ENCODE measurements around the gene CLSTN2. TPM values are rescaled to one million over a fixed set of nuclear protein-coding genes. Genes with fewer than 3 reads are reported as not detected.

Gene CLSTN2
- total and polyA plus RNA-seq, 2 of the 4 experiments (the other 2 are of a cell fraction): under 0.01 to 0.07 TPM

DNA sequence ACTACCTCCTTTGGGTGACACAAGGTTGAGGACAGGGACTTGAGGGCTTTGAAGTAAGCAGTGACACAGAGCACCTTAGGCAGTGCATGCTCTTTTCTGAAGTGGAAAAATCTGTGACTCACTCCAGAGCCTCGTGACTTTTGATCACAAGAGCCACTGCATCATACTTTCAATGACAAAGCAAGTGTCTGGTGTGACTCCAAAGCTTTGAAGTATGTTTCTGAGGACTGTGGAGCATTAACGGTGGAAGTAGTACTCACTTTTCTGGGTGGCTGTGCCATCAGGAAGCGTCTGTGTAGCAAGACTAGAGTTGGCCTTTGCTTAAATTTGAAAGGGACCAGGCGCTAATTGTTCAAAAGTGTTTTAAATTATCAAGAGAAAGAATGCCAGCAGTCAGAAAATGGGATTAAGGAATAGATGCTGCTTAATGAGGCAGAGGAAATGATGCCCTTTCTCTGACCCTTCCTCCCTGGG, 532.2 kb downstream of the CLSTN2 start:
- no peak overlapping the region for H3K27ac ChIP-seq (ENCODE audit: insufficient read depth, low read length)
- H3K9me1 ChIP-seq (ENCODE audit: insufficient read depth, low read length): no peaks in the 10 kb centered on the region
- no peak overlapping the region for H3K4ac ChIP-seq (ENCODE audit: low read depth, low read length)
- H2AK5ac ChIP-seq (ENCODE audit: low read depth, low read length): no peak overlapping the region
- H3K27me3 ChIP-seq (ENCODE audit: control insufficient read depth, insufficient read depth, low read length): no peaks in the 10 kb centered on the region
- no TSS peak for BruUV-seq (replicated peaks)
- in situ Hi-C loops (cut with MboI; ENCODE audit: low sequenced_read_pairs) (no loop called here), dilution Hi-C loops (cut with HindIII; ENCODE audit: low sequenced_read_pairs, unreplicated experiment) (no loop called here), intact Hi-C loops (cut with micrococcal nuclease) (no loop called here)
- no peak overlapping the region for H2BK20ac ChIP-seq (ENCODE audit: low read depth, low read length)
- H2BK15ac ChIP-seq (ENCODE audit: low read depth, low read length): no peak overlapping the region
- no peak overlapping the region for H3K14ac ChIP-seq (replicated peaks; ENCODE audit: low read depth, low read length)
- no peak overlapping the region for H4K91ac ChIP-seq (ENCODE audit: insufficient read depth, low read depth, low read length)
- ATAC-seq (ENCODE audit: low read depth) (no peak), DNase-seq (no peak)
- no peak overlapping the region for H2BK5ac ChIP-seq (ENCODE audit: low read depth, low read length, poor library complexity, severe bottlenecking)
- no peaks in the 10 kb centered on the region for H4K20me1 ChIP-seq (ENCODE audit: insufficient read depth, low read length)
- TF ChIP-seq NFE2L2 (IDR thresholded peaks at IDR 0.05; ENCODE audit: low read depth, low read length) (no peak), CEBPB (IDR thresholded peaks at IDR 0.05; ENCODE audit: low read depth, low read length) (no peak), MXI1 (IDR thresholded peaks at IDR 0.05; ENCODE audit: borderline replicate concordance, low read depth, low read length) (no peak), POLR2A (IDR thresholded peaks at IDR 0.05; ENCODE audit: low read depth, low read length) (no peak), RAD21 (IDR thresholded peaks at IDR 0.05; ENCODE audit: low read length) (no peak), SMC3 (IDR thresholded peaks at IDR 0.05; ENCODE audit: low read depth, low read length) (no peak), MAZ (IDR thresholded peaks at IDR 0.05; ENCODE audit: borderline replicate concordance, low read depth, low read length) (no peak), CHD1 (IDR thresholded peaks at IDR 0.05; ENCODE audit: low read depth, low read length) (no peak)
- TF ChIP-seq, protein P1, sequence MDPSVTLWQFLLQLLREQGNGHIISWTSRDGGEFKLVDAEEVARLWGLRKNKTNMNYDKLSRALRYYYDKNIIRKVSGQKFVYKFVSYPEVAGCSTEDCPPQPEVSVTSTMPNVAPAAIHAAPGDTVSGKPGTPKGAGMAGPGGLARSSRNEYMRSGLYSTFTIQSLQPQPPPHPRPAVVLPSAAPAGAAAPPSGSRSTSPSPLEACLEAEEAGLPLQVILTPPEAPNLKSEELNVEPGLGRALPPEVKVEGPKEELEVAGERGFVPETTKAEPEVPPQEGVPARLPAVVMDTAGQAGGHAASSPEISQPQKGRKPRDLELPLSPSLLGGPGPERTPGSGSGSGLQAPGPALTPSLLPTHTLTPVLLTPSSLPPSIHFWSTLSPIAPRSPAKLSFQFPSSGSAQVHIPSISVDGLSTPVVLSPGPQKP (IDR thresholded peaks at IDR 0.05; ENCODE audit: borderline replicate concordance, low read depth, low read length): no peak
- TF ChIP-seq, protein P2, sequence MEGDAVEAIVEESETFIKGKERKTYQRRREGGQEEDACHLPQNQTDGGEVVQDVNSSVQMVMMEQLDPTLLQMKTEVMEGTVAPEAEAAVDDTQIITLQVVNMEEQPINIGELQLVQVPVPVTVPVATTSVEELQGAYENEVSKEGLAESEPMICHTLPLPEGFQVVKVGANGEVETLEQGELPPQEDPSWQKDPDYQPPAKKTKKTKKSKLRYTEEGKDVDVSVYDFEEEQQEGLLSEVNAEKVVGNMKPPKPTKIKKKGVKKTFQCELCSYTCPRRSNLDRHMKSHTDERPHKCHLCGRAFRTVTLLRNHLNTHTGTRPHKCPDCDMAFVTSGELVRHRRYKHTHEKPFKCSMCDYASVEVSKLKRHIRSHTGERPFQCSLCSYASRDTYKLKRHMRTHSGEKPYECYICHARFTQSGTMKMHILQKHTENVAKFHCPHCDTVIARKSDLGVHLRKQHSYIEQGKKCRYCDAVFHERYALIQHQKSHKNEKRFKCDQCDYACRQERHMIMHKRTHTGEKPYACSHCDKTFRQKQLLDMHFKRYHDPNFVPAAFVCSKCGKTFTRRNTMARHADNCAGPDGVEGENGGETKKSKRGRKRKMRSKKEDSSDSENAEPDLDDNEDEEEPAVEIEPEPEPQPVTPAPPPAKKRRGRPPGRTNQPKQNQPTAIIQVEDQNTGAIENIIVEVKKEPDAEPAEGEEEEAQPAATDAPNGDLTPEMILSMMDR (conservative IDR thresholded peaks at IDR 0.05; ENCODE audit: low read depth, low read length): no peak
- TF ChIP-seq, protein P3, sequence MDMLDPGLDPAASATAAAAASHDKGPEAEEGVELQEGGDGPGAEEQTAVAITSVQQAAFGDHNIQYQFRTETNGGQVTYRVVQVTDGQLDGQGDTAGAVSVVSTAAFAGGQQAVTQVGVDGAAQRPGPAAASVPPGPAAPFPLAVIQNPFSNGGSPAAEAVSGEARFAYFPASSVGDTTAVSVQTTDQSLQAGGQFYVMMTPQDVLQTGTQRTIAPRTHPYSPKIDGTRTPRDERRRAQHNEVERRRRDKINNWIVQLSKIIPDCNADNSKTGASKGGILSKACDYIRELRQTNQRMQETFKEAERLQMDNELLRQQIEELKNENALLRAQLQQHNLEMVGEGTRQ (IDR thresholded peaks at IDR 0.05; ENCODE audit: low read depth, low read length): no peak
- H3K18ac ChIP-seq (ENCODE audit: low read depth, low read length): no peak overlapping the region
- H3K56ac ChIP-seq (ENCODE audit: extremely low read depth, insufficient read depth, low read length): no peak overlapping the region
- H3K36me3 ChIP-seq (ENCODE audit: control insufficient read depth, insufficient read depth, low read length): no peaks in the 10 kb centered on the region
- no peak overlapping the region for H4K8ac ChIP-seq (ENCODE audit: low read depth in 2 of 2, low read length in 2 of 2)
- H3K9me3 ChIP-seq (ENCODE audit: control insufficient read depth, insufficient read depth, low read length): no peaks in the 10 kb centered on the region
- no peaks in the 10 kb centered on the region for H3K4me1 ChIP-seq (ENCODE audit: control insufficient read depth, insufficient read depth, low read length)
- no peak overlapping the region for H3K4me3 ChIP-seq (ENCODE audit: insufficient read depth, low read depth, low read length)
- no peak overlapping the region for H3K23ac ChIP-seq (ENCODE audit: low read depth, low read length)
- H3K79me1 ChIP-seq (ENCODE audit: low read depth in 1 of 2, low read length in 2 of 2): no peaks in the 10 kb centered on the region
- H4K5ac ChIP-seq (ENCODE audit: low read depth, low read length): no peak overlapping the region
- ChIA-PET CTCF (no interaction called here), POLR2A (ENCODE audit: unreplicated experiment) (no interaction called here)
- WGBS, 2 experiments (ENCODE audit: extremely low coverage in 2 of 2, insufficient read length in 1 of 2): no CpG with 5 or more reads among the region's 4 CpGs
- H3K4me2 ChIP-seq (ENCODE audit: low read depth, low read length): no peak overlapping the region
- no peak overlapping the region for H3K9ac ChIP-seq (ENCODE audit: low read depth, low read length)
- no peak overlapping the region for H2AFZ ChIP-seq (replicated peaks; ENCODE audit: low read length, poor library complexity)
- H2AK9ac ChIP-seq (replicated peaks; ENCODE audit: low read depth, low read length, poor library complexity): no peak overlapping the region
- no peak overlapping the region for H2BK120ac ChIP-seq (ENCODE audit: low read depth, low read length)

Measured in IMR-90 (cell line).